ENCODE data around the gene BROX. TPM values are rescaled to one million over a fixed set of nuclear protein-coding genes. Genes with fewer than 3 reads are reported as not detected.

Gene BROX
- total RNA-seq, 1 donor from 2014 or later: 32.5 TPM

DNA sequence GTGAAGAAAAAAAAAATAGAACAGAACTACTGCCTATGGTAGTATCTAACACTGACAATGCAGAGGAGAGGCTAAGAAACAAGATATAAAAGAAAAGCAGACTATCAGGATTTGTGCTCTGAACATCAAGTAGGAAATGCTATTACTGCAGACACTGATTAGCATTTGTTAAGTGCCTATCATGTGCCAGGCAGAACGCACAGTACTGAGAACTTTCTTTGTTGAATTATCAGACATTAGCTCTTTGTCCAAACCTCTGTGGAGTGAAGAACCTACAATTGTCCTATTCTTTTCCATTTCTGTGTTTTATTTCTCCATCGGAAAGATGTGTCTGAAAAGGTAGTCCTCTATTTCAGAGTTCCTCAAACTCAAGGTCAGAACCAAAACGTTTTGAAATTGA lies 72.0 kb downstream of the BROX start:
- Mint-ChIP-seq H3K4me1 (ENCODE audit: unreplicated experiment) (peaks cover 19% of the 10 kb centered on the region), H3K4me3 (no peak overlapping the region), H3K27ac (no peak overlapping the region), H3K36me3 (no peaks in the 10 kb centered on the region), H3K27me3 (peaks cover 6% of the 10 kb centered on the region), H3K9me3 (no peaks in the 10 kb centered on the region)
- TF ChIP-seq, protein P1, sequence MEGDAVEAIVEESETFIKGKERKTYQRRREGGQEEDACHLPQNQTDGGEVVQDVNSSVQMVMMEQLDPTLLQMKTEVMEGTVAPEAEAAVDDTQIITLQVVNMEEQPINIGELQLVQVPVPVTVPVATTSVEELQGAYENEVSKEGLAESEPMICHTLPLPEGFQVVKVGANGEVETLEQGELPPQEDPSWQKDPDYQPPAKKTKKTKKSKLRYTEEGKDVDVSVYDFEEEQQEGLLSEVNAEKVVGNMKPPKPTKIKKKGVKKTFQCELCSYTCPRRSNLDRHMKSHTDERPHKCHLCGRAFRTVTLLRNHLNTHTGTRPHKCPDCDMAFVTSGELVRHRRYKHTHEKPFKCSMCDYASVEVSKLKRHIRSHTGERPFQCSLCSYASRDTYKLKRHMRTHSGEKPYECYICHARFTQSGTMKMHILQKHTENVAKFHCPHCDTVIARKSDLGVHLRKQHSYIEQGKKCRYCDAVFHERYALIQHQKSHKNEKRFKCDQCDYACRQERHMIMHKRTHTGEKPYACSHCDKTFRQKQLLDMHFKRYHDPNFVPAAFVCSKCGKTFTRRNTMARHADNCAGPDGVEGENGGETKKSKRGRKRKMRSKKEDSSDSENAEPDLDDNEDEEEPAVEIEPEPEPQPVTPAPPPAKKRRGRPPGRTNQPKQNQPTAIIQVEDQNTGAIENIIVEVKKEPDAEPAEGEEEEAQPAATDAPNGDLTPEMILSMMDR (conservative IDR thresholded peaks at IDR 0.05): no peak
- DNase-seq (ENCODE audit: extremely low spot score, unreplicated experiment): no peak

Other genes starting within 250 kb of the BROX start
- 0.14 and 2.4 TPM in 2 replicates for gene HHIPL2, start 164.5 kb upstream of the BROX start, total RNA-seq (ENCODE audit: low replicate concordance)
- gene TAF1A, start 122.6 kb upstream of the BROX start, total RNA-seq (ENCODE audit: low replicate concordance): 9.9 and 16.7 TPM in 2 replicates
- 55.2 and 78.6 TPM in 2 replicates for gene MIA3, start 94.5 kb upstream of the BROX start, total RNA-seq (ENCODE audit: low replicate concordance)
- 40.2 and 54.0 TPM in 2 replicates for gene AIDA, start 73 bp upstream of the BROX start, total RNA-seq (ENCODE audit: low replicate concordance)
- gene FAM177B, start 24.6 kb downstream of the BROX start, total RNA-seq (ENCODE audit: low replicate concordance): 0.34 and 0.36 TPM in 2 replicates
- gene DISP1, start 102.5 kb downstream of the BROX start, total RNA-seq (ENCODE audit: low replicate concordance): 4.9 and 15.8 TPM in 2 replicates

All from type B pancreatic cell (in vitro differentiated cells).